Tibial nerve (tissue), 4 donors: ENCODE data around the gene MRGPRD.

Source experiments
- EP300 ChIP-seq, 2 donors: sonication (generic); formaldehyde crosslinking; IDR thresholded peaks; one replicate each; pipeline ENCODE4 v1.6.1; 2017; ENCODE audit warnings: antibody characterized with exemption in 2 of 2, mild to moderate bottlenecking in 1 of 2
- POLR2A ChIP-seq, 2 donors: fragments of 450-650 bp; IDR thresholded peaks; one replicate each; pipeline ENCODE4 v1.6.1; 2017; ENCODE audit warnings: antibody characterized with exemption in 2 of 2, mild to moderate bottlenecking in 2 of 2, moderate library complexity in 2 of 2
- TF ChIP-seq, protein P1 (sequence below), 5 experiments: fragments of 200-600 bp in 3 of 5; fragments of 450-650 bp in 2 of 5; sonication (generic) in 3 of 5; IDR thresholded peaks; one replicate each; pipeline ENCODE4 v1.5.1; 2016 to 2019; ENCODE audit warnings: antibody characterized with exemption in 5 of 5, mild to moderate bottlenecking in 3 of 5, moderate library complexity in 2 of 5

DNA sequence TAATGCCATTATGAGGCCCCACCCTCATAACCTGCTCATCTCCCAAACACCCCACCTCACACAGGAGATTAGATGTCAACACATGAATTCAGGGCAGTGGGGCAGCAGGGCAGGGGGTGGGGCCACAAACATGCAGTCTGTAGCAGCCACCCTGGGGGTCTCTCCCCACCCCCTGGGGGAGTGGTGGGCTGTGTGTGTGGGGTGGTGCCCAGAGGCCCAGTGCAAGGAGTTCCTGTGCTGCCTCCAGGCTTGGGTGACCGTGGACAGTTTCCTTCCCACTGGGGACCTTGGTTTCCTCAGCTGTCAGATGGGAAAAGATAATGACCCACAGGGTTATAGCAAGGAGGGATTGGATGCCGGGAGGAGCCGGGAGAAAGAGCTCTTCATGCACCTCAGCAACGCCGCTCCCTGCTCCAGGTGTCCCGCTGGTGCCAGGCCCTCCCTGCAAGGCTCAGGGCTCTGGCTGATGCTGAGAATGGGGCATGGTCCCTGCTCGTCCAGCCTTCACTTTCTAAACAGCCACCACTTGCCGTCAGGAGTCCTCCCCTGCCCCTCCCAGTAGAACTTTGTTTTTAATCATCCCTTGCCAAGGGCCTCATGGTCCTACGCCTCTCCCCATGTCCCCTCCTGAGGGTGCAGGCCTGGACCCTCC, 34.2 kb upstream of the MRGPRD start:
- no peak for TF ChIP-seq POLR2A (IDR thresholded peaks at IDR 0.05)
- no peak for TF ChIP-seq EP300 (IDR thresholded peaks at IDR 0.05)
- TF ChIP-seq, protein P1, sequence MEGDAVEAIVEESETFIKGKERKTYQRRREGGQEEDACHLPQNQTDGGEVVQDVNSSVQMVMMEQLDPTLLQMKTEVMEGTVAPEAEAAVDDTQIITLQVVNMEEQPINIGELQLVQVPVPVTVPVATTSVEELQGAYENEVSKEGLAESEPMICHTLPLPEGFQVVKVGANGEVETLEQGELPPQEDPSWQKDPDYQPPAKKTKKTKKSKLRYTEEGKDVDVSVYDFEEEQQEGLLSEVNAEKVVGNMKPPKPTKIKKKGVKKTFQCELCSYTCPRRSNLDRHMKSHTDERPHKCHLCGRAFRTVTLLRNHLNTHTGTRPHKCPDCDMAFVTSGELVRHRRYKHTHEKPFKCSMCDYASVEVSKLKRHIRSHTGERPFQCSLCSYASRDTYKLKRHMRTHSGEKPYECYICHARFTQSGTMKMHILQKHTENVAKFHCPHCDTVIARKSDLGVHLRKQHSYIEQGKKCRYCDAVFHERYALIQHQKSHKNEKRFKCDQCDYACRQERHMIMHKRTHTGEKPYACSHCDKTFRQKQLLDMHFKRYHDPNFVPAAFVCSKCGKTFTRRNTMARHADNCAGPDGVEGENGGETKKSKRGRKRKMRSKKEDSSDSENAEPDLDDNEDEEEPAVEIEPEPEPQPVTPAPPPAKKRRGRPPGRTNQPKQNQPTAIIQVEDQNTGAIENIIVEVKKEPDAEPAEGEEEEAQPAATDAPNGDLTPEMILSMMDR (IDR thresholded peaks at IDR 0.05) = no peak
